ENCODE results near the gene EIF3A. TPM values are rescaled to one million over a fixed set of nuclear protein-coding genes. Genes with fewer than 3 reads are reported as not detected.

Gene EIF3A
- total and polyA plus RNA-seq, 2 of the 8 experiments (the other 6 are each of a cell fraction or from before 2014, with no cell fraction given) = 26.8 to 209 TPM

- TF ChIP-seq CHD7 (IDR thresholded peaks at IDR 0.05; ENCODE audit: insufficient replicate concordance, low read length) (no peak), BRCA1 (IDR thresholded peaks at IDR 0.05; ENCODE audit: low read depth, low read length) (no peak), SP2 (IDR thresholded peaks at IDR 0.05; ENCODE audit: low read length) (no peak), EGR1 (IDR thresholded peaks at IDR 0.05; ENCODE audit: borderline replicate concordance, low read depth, low read length) (no peak), ASH2L (IDR thresholded peaks at IDR 0.05; ENCODE audit: low read length) (no peak), CBX5 (IDR thresholded peaks at IDR 0.05; ENCODE audit: low read depth, low read length) (no peak)
Observed at GRCh38 chr10:119003572-119004289, 76.9 kb downstream of the EIF3A start (continued).
